ENCODE data around the gene SNAP91.

The SNAP91 gene

GRCh38 chr6:83702749-83703148, 6.2 kb downstream of the SNAP91 start:
- no peak overlapping the region for H3K27ac ChIP-seq
- TF ChIP-seq ZFX (IDR thresholded peaks at IDR 0.05; ENCODE audit: borderline replicate concordance) (no peak), CTCF (IDR thresholded peaks at IDR 0.05) (no peak)

GRCh38 chr6:83702077-83702476, 6.8 kb downstream of the SNAP91 start:
- H3K27ac ChIP-seq: no peak overlapping the region
- no peak for TF ChIP-seq ZFX (IDR thresholded peaks at IDR 0.05; ENCODE audit: borderline replicate concordance)
- no peak for TF ChIP-seq CTCF (IDR thresholded peaks at IDR 0.05)

- TF ChIP-seq CTCF (IDR thresholded peaks at IDR 0.05) (no peak), ZFX (IDR thresholded peaks at IDR 0.05; ENCODE audit: borderline replicate concordance) (no peak)
- no peak overlapping the region for H3K27ac ChIP-seq
Observed at GRCh38 chr6:83696674-83697073, 12.2 kb downstream of the SNAP91 start.

- TF ChIP-seq CTCF (IDR thresholded peaks at IDR 0.05): no peak
- TF ChIP-seq ZFX (IDR thresholded peaks at IDR 0.05; ENCODE audit: borderline replicate concordance): no peak
- no peak overlapping the region for H3K27ac ChIP-seq
Observed at GRCh38 chr6:83685481-83685880, 23.4 kb downstream of the SNAP91 start.

- TF ChIP-seq ZFX (IDR thresholded peaks at IDR 0.05; ENCODE audit: borderline replicate concordance) (no peak), CTCF (IDR thresholded peaks at IDR 0.05) (no peak)
- no peak overlapping the region for H3K27ac ChIP-seq
Observed at GRCh38 chr6:83677791-83678190, 31.1 kb downstream of the SNAP91 start.

- no peak for TF ChIP-seq CTCF (IDR thresholded peaks at IDR 0.05)
- no peak for TF ChIP-seq ZFX (IDR thresholded peaks at IDR 0.05; ENCODE audit: borderline replicate concordance)
- H3K27ac ChIP-seq: no peak overlapping the region
Observed at GRCh38 chr6:83637953-83638352, 70.9 kb downstream of the SNAP91 start.

- no peak overlapping the region for H3K27ac ChIP-seq
- TF ChIP-seq ZFX (IDR thresholded peaks at IDR 0.05; ENCODE audit: borderline replicate concordance): no peak
- TF ChIP-seq CTCF (IDR thresholded peaks at IDR 0.05): no peak
Observed at GRCh38 chr6:83636800-83637199, 72.1 kb downstream of the SNAP91 start.
